Jurkat, Clone E6-1 (cell line): Measurements from ENCODE around the gene AMMECR1.

Experiments used
- DNase-seq: peaks from one replicate; pipeline ENCODE4 v3.0.0-alpha.2; 2011; ENCODE audit warnings: low read depth, low spot score
- H3K4me3 ChIP-seq: 2 replicates; pipeline ENCODE4 v1.5.1; 2011; ENCODE audit warnings: mild to moderate bottlenecking, low read length, control low read depth, moderate library complexity

AMMECR1 gene

DNA sequence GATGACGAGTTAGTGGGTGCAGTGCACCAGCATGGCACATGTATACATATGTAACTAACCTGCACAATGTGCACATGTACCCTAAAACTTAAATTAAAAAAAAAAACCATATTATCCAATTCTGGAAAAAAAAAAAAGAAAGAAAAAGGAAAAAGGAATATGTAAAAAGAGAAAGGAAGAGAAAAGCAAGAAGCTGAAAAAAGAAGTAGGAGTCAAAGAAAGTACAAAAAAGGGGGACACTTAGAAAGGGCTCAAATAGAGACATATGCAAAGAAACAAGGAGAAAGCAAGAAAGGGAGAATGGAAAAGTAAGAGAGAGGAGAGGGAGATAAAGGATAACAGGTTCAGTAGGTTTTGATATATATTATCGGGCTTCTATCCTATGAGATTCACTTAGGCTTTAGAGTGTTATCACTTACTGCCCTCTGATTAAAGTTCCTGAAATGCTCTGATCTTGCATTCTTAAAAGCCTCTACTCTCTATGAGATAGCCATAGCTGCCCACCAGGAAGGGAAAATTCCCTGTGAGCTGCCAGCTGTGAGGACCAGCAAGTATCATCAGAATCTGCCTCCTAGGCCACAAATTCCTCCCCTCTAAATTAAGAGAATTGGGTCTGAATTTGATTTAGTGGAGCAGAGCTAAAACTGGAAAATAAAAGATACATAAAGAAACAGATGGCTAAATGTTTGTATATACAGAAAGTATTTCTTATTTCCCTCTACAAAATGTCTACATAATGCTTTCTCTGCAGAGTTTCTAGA, 95.2 kb downstream of the AMMECR1 start:
- no peak for DNase-seq
- H3K4me3 ChIP-seq = no peak overlapping the region

DNA sequence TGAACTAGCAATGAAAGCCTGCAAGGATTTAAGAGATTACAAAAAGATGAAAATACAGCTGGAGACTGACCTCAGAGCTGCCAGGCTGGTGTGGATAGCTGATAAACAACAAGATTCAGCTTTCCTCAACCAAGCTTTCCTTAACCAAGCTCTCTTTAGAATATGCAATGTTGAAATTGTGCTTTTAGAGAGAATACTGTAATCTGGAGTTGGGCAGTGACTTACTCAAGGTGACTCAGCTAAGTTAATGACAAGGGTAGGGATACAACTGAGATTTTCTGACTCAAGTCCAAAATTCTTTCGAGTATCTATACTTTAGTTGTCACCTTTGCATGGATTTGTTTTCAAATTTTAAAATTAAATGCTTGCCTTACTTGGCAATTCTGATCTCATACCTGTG, 98.0 kb downstream of the AMMECR1 start:
- no peak overlapping the region for H3K4me3 ChIP-seq
- DNase-seq = no peak

DNA sequence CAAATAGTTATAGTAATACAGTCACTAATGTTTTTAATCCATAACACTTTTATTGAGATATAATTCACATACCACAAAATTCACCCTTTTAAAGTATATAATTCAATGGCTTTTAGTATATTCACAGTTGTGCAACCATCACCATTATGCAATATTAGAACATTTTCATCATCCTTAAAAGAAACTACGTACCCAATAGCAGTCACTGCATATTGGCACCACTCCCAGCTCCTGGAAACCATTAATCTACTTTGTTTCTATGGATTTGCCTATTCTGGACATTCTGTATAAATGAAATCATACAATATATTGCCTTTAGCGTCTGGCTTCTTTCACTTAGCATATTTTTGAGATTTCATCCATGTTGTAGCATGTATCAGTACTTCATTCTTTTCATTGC, 99.3 kb downstream of the AMMECR1 start:
- DNase-seq = no peak
- H3K4me3 ChIP-seq = no peak overlapping the region

DNA sequence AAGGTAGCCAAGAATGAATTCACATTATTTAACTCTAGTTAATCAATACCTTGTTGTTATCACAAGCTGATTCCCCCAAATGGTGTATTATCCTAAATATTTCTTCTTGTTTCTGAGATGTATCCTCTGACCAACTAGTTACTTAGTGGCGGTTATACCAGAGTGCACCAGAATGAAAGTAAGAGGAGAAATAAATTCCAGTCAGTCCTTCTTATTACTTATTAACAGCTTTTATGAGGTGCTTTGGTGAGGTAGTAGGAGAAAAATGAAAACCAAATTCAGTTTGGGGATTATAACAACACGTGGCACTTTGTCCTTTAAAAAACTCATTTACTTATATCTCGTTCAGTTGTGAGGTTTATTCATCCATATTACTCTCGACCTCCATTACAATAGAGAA, 101.9 kb downstream of the AMMECR1 start:
- no peak for DNase-seq
- no peak overlapping the region for H3K4me3 ChIP-seq

DNA sequence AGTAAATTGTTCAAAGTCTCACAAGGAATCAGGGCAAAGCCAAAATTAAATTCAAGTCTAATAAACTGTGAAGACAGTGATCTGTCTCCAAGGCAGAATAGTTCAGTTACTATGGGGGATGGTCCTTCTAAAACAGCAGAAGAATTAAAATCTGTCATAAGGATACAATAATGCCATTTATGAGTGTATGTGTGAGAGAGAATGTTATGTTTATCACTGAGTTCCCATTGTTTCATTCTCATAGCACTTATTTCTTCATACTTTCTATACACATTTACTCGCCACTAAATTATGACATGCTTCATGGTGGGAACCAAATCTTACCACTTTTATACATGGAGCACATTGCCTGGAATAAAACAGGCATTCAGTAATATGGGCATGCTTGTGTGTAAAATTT, 102.5 kb downstream of the AMMECR1 start:
- no peak for DNase-seq
- no peak overlapping the region for H3K4me3 ChIP-seq

DNA sequence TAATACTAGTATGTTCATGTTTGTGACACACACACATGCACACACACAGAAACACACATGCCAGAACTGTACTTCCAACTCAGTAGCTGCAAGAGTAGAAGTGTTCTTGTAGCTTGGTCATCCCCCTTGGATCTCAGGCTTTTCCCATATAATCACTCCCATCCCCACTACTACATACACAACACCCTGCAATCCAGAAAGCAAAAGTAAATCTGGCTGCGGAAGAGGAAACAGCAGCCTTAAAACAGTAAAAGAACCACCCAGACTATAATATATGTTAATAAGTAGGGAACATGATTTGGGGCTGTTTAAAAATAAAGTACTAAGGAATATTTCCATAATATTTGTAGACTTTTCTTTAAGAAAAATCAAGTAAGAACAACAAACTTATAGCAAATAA, 103.2 kb downstream of the AMMECR1 start:
- DNase-seq = no peak
- no peak overlapping the region for H3K4me3 ChIP-seq

DNA sequence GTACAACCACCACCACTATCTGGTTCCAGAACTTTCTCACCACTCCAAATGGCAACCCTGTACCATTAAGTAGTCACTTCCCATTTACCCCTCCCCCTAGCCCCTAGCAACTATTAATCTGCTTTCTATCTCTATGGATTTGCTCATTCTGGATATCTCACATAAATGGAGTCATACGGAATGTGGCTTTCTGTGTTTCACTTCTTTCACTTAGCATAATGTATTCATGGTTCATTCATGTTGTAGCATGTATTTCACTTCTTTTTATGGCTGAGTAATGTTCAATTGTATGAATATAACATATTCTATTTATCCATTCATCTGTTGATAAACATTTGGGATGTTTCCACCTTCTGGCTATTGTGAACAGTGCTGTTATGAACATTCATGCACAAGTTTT, 104.7 kb downstream of the AMMECR1 start:
- no peak for DNase-seq

DNA sequence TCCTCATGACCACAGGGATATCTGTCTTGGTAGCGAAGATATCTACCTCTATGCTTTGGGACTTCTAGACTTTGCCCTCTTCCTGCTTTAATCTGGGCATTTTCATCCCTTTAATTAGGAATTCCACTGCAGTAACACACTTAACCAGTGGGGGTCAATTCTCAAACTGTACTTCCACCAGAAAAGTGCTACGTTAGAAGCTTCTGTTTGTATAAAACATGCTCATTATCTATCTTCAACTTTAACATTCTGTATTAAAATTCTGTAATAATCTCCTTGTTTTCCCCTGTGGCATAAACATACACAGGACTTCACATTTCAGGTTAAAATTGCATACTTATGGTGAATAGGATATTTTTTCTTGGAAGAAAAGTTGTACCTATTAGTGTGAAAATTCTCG, 105.6 kb downstream of the AMMECR1 start:
- DNase-seq = no peak
- H3K4me3 ChIP-seq = no peak overlapping the region

More for the DNA sequence above, 104.7 kb downstream of the AMMECR1 start:
- no peak overlapping the region for H3K4me3 ChIP-seq

DNA sequence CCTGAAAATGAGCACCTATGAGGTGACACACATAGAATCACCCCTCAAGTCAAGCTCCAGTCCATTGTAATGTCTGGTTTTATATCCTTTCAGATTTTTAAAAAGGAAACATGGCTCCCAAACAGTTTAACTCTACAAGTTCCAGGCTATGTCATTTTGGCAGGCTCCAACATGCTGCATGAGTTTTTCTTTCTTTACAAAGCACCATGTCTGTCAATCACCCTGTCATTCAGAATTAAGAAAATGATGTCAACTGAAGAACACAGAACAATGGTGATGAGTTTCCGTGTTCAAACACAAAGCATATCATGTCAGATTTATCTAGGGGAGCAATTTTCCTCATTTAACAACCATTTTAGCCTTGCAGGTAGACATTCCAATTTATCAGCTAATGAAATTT, 106.5 kb downstream of the AMMECR1 start:
- no peak for DNase-seq
- H3K4me3 ChIP-seq = no peak overlapping the region

DNA sequence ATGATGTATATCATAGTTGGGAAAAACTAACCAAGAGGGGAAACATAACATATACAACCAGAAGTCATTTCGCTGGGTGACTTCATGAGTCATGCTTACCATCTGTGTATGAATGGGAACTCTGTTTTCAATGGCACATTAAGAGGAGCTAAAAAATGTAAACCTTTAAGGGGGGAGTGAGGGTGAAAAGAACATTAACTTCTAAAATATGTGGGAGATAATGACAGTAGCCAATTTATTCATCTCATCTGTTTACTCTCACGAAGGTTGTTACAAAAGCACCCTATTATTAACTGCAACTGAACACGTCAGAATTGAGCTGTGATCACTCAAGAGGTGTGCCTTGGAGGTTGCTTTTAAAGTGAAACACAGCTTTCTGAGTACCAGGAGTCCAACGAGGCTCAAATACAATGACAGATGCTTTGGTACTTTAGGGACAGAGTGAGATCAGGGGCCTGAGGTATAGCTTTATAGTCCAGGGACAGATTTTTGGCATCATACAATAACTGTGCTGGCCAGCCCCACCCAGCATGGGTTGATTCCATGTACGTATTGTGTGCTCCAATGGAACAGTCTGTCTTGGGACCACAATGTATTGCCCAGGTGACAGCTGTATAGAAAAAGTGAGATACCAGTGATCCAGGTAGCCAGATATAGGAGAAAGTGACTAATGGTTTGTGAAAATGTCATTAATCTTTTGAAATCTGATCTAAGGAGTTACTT, 107.3 kb downstream of the AMMECR1 start:
- H3K4me3 ChIP-seq = no peak overlapping the region
- DNase-seq = no peak

DNA sequence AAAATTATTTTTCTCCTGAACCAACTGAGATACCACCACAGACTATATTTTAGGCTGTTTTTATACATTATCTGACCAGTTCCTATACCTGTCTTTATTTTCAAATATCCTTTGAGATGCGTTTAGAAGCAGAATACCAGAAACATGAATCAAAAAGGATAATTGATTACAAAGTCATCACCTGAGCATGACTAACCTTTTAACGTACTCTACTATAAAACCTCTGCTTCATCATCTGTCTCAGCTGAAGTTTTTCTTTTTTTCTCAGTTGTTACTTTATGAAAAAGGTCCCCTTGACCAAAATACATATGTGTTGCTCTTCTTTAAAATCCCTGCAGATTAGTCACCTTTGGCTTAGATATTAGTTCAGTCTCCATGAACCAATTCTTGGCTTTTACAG, 109.8 kb downstream of the AMMECR1 start:
- no peak for DNase-seq
- no peak overlapping the region for H3K4me3 ChIP-seq

DNA sequence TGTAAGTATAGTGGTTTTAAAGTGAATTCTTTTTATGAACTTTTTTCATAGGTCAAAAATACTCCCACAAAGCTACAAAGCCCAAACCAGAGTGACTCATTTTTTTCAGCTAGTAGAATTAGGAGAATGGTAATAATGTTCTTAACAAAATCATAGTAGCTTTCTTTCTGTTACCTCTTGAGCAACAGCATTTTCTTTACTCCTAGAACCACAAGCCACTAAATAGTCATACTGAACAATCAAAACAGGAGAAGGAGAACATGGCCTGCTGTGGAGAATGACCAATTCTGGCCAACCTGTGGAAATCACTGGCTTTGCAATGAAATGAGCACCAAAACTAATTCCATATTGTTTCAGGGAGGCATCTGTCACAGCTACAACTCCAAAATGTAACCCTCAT, 112.9 kb downstream of the AMMECR1 start:
- DNase-seq = no peak

DNA sequence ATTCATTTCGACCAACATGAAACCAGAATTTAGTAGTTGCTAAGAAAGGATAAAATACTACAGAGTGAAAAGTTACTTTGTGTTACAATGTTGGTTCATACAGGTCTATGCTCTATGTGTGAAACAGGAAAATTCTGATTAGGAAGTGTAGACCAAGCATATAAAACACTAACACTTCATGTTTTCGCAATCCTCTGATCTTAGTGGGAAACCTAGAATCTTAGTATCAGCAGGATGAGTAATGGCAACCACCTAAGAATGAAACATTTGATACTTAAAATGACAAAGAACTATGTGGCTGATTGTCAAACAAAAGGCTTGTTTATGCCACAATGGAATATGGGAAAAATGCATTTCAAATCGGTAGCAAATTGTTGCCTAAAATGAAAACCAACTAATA, 116.1 kb downstream of the AMMECR1 start:
- DNase-seq = no peak
- H3K4me3 ChIP-seq = no peak overlapping the region

More for the DNA sequence above, 112.9 kb downstream of the AMMECR1 start:
- H3K4me3 ChIP-seq = no peak overlapping the region

DNA sequence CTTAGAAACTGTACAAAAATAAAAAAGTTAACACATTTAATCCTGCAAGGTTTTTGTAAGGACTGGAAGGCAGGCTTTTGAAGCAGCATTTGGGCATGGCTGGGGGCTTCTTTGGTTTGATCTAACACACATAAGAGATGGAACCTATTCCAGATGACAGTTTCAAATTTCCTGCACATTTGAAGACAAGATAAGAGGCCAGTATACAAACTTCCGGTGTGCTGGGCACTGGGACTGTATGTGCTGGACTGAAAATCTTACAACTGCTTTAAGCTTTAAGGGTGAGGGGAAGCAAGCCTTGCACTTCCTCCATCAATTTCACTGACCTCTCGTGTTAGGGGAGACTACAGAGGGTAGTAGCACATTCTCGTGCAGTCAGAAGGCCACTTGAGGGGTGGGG, 122.9 kb downstream of the AMMECR1 start:
- no peak overlapping the region for H3K4me3 ChIP-seq
- no peak for DNase-seq

DNA sequence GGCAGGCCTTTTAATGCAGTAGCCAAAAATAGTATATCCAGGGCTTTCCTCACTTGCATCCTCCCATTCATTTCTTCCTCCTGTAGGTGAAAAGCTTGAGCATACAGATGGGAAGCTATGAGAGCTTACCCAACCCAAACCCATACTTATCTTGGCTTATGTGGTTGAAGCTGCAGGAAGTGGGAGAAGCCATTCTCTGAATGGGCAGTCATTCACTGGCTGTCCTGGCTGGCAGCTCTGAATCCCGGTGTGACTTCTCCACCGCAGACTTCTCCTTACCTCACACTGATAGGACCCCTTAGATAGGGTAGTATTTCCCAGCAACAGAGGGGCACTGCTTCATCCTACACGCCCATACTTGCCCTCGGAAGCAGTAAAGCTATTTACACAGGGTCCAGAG, 125.4 kb downstream of the AMMECR1 start:
- DNase-seq = no peak
- no peak overlapping the region for H3K4me3 ChIP-seq

DNA sequence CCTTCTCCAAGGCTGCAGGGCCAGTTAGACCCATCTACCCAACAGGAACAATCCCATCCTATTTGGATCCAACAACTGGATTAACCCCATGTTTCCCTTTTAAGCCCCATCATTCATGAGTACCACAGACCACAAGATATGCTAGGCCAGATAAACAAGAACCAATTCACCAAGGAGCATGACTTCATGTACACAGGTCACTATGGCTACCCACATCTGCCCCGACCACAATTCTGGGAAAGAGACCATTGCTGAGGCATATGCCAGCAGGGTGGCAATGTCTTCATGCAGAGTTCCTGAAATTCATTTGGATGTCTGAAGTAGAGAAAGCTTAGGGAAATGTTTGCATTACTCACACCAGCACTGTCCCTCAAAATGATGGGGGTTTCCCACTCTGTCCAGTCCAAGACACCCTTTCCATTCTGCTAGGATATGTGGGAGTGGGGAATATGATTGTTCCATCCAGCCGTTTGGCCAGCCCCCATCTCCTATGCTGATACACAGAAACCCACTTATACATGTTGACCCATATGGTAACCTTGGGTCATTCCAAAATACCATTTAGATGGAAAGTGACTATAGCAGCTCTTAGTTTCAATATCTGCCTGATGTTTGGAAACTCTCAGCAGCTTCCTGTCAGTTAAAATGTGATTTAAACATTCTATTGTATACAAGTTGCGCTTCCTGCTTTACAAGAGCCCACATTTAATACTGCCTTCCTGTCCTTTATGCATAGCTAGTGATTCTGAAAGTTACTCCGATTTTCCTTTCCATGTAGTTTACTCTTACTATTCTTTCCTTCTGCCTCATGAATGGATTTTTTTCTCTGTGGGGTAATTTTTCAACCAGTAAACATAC, 129.0 kb downstream of the AMMECR1 start:
- H3K4me3 ChIP-seq = no peak overlapping the region
- peak; percentile 21 for DNase-seq

DNA sequence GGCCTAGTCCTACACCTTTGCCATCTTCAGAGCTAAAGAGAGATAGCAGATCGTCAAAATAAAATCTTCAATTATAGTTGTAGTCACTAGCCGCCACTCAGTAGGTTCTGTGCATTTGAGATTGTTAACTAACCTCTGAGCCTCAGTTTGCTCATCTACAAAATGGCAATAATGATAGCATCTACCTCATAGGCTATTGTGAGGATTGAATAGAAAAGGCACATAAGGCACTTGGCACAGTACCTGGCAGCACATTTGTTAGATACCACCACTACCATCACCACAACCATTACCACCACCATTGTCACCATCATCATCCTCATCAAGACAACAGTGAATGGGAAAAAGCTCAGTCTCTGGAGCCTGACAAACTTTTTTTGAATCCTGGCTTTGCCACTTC, 134.6 kb downstream of the AMMECR1 start:
- DNase-seq = no peak
- no peak overlapping the region for H3K4me3 ChIP-seq

DNA sequence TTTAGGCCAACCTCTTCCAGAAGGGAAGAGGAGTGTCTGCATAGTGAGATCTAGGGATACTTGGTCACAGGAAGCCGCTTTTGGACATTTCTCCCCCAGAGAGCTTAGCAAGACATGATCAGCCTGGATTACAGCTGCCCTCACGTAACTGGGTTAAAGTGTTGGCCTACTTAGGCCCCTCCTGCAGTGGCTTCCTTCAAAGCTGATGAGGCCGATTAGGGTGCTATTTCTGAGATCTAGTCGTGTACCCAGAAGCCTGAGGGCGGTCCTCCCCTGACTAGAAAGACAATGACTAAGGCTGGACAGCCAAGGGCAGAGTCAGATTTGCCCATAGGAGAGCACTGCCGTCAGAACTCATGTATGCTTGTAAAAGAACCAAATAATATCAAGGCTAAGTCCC, 135.0 kb downstream of the AMMECR1 start:
- no peak for DNase-seq
- H3K4me3 ChIP-seq = no peak overlapping the region

DNA sequence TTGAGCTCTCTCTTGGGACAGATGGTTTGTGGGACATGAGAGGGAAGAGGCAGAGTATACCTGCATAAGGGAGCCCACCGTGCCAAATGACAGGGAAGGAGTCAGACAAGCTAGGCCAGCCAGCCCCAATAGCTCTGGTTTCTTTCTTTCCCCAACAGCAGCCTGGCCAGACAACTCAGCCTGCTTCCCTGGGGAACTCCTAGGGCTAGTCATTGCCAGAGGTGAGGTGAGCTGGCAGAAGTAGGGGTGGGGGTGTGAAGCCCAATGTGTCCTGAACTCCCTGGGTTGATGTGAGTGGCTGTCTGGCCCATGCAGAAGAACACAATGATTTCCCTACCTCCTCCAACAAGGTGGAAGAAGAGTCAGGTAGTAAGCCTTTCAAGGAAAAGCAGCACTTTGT, 135.5 kb downstream of the AMMECR1 start:
- no peak for DNase-seq

More for the DNA sequence above, 135.5 kb downstream of the AMMECR1 start:
- no peak overlapping the region for H3K4me3 ChIP-seq
